ENCODE measurements around the gene ZNF740. TPM values are rescaled to one million over a fixed set of nuclear protein-coding genes. Genes with fewer than 3 reads are reported as not detected.

The ZNF740 gene
- total RNA-seq, 3 donors from 2014 or later (not counting 1 experiment from before 2014, with no cell fraction given) = 37.1 to 65.9 (median 45.3) TPM

- H3K27ac ChIP-seq (ENCODE audit: low read length) = no peak overlapping the region
Measured at GRCh38 chr12:53182903-53183302, 2.4 kb downstream of the ZNF740 start.

GRCh38 chr12:53184828-53185227 lies 4.3 kb downstream of the ZNF740 start:
- 96% methylated on average over 6 of the region's 6 CpGs for WGBS (ENCODE audit: insufficient coverage)
- ATAC-seq (no peak), DNase-seq (peak in 1 of 2 donors; percentile 5)
- H3K27me3 Mint-ChIP-seq (ENCODE audit: low read depth in 2 of 2) = no peaks in the 10 kb centered on the region
- H3K27ac Mint-ChIP-seq = peak overlapping the region in 1 of 2 donors; percentile 44
- H3K4me3 Mint-ChIP-seq = no peak overlapping the region
- Histone ChIP-seq H3K27ac (ENCODE audit: low read length) (no peak overlapping the region), H3K4me1 (ENCODE audit: control insufficient read depth, insufficient read depth, low read length) (peaks cover 17% of the 10 kb centered on the region), H3K36me3 (ENCODE audit: control insufficient read depth, insufficient read depth, low read length) (peaks cover 60% of the 10 kb centered on the region), H3K4me3 (ENCODE audit: low read length) (no peak overlapping the region), H3K27me3 (ENCODE audit: control insufficient read depth, insufficient read depth, low read length) (no peaks in the 10 kb centered on the region), H3K9me3 (ENCODE audit: control insufficient read depth, insufficient read depth, low read length) (no peaks in the 10 kb centered on the region)
- H3K36me3 Mint-ChIP-seq = no peaks in the 10 kb centered on the region
- no peak for TF ChIP-seq CTCF (IDR thresholded peaks at IDR 0.05)
- H3K9me3 Mint-ChIP-seq = no peaks in the 10 kb centered on the region
- intact Hi-C loops (cut with micrococcal nuclease) = no loop called here
- peaks cover 25 to 47% of the 10 kb centered on the region in 2 donors for H3K4me1 Mint-ChIP-seq

More at GRCh38 chr12:53182903-53183302, 2.4 kb downstream of the ZNF740 start:
- DNase-seq (peak in 1 of 2 donors; percentile 5), ATAC-seq (no peak)
- no peaks in the 10 kb centered on the region for H3K27me3 ChIP-seq (ENCODE audit: control insufficient read depth, insufficient read depth, low read length)
- WGBS (ENCODE audit: insufficient coverage) = 95% methylated on average over 2 of the region's 2 CpGs
- peaks cover 52% of the 10 kb centered on the region for H3K36me3 ChIP-seq (ENCODE audit: control insufficient read depth, insufficient read depth, low read length)
- H3K9me3 ChIP-seq (ENCODE audit: control insufficient read depth, insufficient read depth, low read length) = no peaks in the 10 kb centered on the region
- TF ChIP-seq CTCF (IDR thresholded peaks at IDR 0.05) = no peak
- H3K36me3 Mint-ChIP-seq = no peaks in the 10 kb centered on the region
- H3K4me3 ChIP-seq (ENCODE audit: low read length) = no peak overlapping the region
- H3K4me3 Mint-ChIP-seq = peak overlapping the region; percentile 95
- H3K27ac Mint-ChIP-seq = peak overlapping the region in 1 of 2 donors; percentile 3
- intact Hi-C loops (cut with micrococcal nuclease) = no loop called here
- H3K27me3 Mint-ChIP-seq (ENCODE audit: low read depth in 2 of 2) = no peaks in the 10 kb centered on the region
- H3K4me1 Mint-ChIP-seq = peaks cover 34 to 56% of the 10 kb centered on the region in 2 donors
- no peaks in the 10 kb centered on the region for H3K9me3 Mint-ChIP-seq
- H3K4me1 ChIP-seq (ENCODE audit: control insufficient read depth, insufficient read depth, low read length) = peaks cover 20% of the 10 kb centered on the region

DNA sequence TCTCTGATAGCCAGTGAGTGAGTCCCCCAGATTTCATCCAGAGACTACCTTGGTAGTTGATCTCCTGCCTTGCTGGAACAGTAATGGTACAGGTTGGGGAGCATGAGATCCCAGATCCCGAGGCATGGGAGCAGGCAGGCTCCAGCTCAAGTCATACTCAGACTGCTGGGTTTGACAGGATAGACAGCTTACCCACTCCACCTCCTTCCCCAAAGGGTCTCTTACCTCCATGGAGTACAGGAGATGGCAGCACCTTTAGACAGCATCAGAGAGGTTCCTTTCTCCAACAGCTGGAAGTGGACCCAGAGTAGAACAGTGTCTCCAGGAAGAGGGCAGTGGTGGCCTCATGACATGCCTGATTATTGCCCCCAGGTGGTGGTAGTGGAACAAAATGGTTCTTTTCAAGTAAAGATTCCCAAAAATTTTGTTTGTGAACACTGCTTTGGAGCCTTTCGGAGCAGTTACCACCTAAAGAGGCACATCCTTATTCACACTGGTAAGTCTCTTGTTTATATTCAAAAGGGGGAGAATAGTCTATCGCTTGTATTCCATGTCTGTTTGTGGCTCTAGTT lies 5.1 kb downstream of the ZNF740 start:
- TF ChIP-seq CTCF (IDR thresholded peaks at IDR 0.05) = no peak
- ATAC-seq = no peak
- H3K4me3 ChIP-seq (ENCODE audit: low read length) = no peak overlapping the region
- H3K27ac ChIP-seq (ENCODE audit: low read length) = no peak overlapping the region
- intact Hi-C loops (cut with micrococcal nuclease) = no loop called here
- no peaks in the 10 kb centered on the region for H3K27me3 Mint-ChIP-seq (ENCODE audit: low read depth in 2 of 2)
- no peaks in the 10 kb centered on the region for H3K36me3 Mint-ChIP-seq
- H3K27me3 ChIP-seq (ENCODE audit: control insufficient read depth, insufficient read depth, low read length) = no peaks in the 10 kb centered on the region
- no peak for DNase-seq
- peaks cover 14% of the 10 kb centered on the region for H3K4me1 ChIP-seq (ENCODE audit: control insufficient read depth, insufficient read depth, low read length)
- WGBS (ENCODE audit: insufficient coverage) = 97% methylated on average over 2 of the region's 3 CpGs
- H3K4me3 Mint-ChIP-seq = no peak overlapping the region
- no peaks in the 10 kb centered on the region for H3K9me3 ChIP-seq (ENCODE audit: control insufficient read depth, insufficient read depth, low read length)
- no peaks in the 10 kb centered on the region for H3K9me3 Mint-ChIP-seq
- peaks cover 21 to 44% of the 10 kb centered on the region in 2 donors for H3K4me1 Mint-ChIP-seq
- no peak overlapping the region for H3K27ac Mint-ChIP-seq
- peaks cover 64% of the 10 kb centered on the region for H3K36me3 ChIP-seq (ENCODE audit: control insufficient read depth, insufficient read depth, low read length)

DNA sequence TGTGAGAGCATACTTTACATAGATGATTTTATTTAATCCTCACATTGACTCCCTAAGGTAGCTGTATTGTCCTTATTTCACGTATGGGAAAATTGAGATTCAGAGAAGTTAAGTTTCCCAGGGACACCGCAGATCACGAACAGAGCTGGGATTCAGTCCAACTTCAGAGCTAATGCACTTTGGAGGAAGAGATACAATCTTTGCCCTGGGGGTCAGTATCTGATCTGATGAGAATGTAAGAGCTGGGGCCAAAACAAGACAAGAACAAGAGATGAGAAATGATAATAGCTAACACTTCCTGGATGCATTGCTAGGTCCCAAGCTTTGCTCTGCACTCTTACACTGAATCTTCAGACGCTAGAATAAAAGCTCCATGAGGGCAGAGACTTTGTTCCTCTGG lies 6.2 kb downstream of the ZNF740 start:
- DNase-seq (no peak), ATAC-seq (no peak)
- H3K27me3 ChIP-seq (ENCODE audit: control insufficient read depth, insufficient read depth, low read length) = no peaks in the 10 kb centered on the region
- 98% methylated on average over 4 of the region's 4 CpGs for WGBS (ENCODE audit: insufficient coverage)
- Mint-ChIP-seq H3K27ac (no peak overlapping the region), H3K9me3 (no peaks in the 10 kb centered on the region), H3K36me3 (no peaks in the 10 kb centered on the region), H3K4me3 (no peak overlapping the region), H3K4me1 (peaks cover 14 to 36% of the 10 kb centered on the region in 2 donors), H3K27me3 (ENCODE audit: low read depth in 2 of 2) (no peaks in the 10 kb centered on the region)
- peaks cover 74% of the 10 kb centered on the region for H3K36me3 ChIP-seq (ENCODE audit: control insufficient read depth, insufficient read depth, low read length)
- TF ChIP-seq CTCF (IDR thresholded peaks at IDR 0.05) = no peak
- H3K4me3 ChIP-seq (ENCODE audit: low read length) = no peak overlapping the region
- peaks cover 6% of the 10 kb centered on the region for H3K4me1 ChIP-seq (ENCODE audit: control insufficient read depth, insufficient read depth, low read length)
- intact Hi-C loops (cut with micrococcal nuclease) = no loop called here
- no peaks in the 10 kb centered on the region for H3K9me3 ChIP-seq (ENCODE audit: control insufficient read depth, insufficient read depth, low read length)
- no peak overlapping the region for H3K27ac ChIP-seq (ENCODE audit: low read length)

Data from natural killer cell (primary cell).